PC-9 (cell line): Measurements from ENCODE around the gene MGLL.

ENCODE experiments used
- EZH2 ChIP-seq: fragments of 200-600 bp; sonication (generic); IDR thresholded peaks from 2 replicates; pipeline ENCODE4 v1.8.0; 2017; ENCODE audit warnings: antibody characterized with exemption, low read depth
- TF ChIP-seq, protein P1 (sequence below): fragments of 200-600 bp; sonication (generic); conservative IDR thresholded peaks from 2 replicates; pipeline ENCODE4 v1.6.1; 2017; ENCODE audit warnings: mixed run types, antibody characterized with exemption, mild to moderate bottlenecking, moderate library complexity

DNA sequence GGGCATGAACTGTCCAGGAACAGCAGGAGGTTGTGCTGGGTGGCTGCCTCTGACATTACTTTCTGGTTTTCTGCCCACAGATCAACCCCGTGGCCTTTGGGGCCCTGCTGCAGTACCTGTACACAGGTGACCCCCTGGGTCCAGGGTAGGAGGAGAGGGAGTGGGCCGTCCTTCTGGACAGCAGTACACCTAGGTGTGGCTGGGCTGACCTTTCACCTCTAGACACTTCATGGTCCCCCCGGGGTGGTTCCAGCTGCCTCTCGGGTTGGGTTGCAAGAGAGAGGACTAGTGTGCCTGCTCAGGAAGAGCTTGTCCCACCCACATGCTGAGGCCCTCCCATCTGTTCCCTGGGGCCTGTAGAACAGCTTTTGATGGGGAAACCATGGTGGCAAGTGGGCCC, 145.9 kb downstream of the MGLL start:
- TF ChIP-seq, protein P1, sequence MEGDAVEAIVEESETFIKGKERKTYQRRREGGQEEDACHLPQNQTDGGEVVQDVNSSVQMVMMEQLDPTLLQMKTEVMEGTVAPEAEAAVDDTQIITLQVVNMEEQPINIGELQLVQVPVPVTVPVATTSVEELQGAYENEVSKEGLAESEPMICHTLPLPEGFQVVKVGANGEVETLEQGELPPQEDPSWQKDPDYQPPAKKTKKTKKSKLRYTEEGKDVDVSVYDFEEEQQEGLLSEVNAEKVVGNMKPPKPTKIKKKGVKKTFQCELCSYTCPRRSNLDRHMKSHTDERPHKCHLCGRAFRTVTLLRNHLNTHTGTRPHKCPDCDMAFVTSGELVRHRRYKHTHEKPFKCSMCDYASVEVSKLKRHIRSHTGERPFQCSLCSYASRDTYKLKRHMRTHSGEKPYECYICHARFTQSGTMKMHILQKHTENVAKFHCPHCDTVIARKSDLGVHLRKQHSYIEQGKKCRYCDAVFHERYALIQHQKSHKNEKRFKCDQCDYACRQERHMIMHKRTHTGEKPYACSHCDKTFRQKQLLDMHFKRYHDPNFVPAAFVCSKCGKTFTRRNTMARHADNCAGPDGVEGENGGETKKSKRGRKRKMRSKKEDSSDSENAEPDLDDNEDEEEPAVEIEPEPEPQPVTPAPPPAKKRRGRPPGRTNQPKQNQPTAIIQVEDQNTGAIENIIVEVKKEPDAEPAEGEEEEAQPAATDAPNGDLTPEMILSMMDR, result no peak
- no peak for TF ChIP-seq EZH2
